SK-N-SH (cell line): ENCODE measurements around the gene STX2. TPM values are rescaled to one million over a fixed set of nuclear protein-coding genes. Genes with fewer than 3 reads are reported as not detected.

Experiments used
- CTCF ChIA-PET: fragments of 300-600, 350-600 bp; formaldehyde crosslinking; extraction: SDS; loops from one replicate; lab custom pipeline; 2021; lab: Yijun Ruan, JAX
- POLR2A ChIA-PET: fragments of 350-600 bp; sonication (Branson Sonifier 250); formaldehyde crosslinking; extraction: SDS; loops from one replicate; lab custom pipeline; 2020; ENCODE audit warnings: antibody characterized with exemption, inconsistent platforms; lab: Yijun Ruan, JAX
- DNase-seq: peaks from one replicate; pipeline ENCODE4 v3.0.0; 2012
- H2AFZ ChIP-seq: fragments of 200-600 bp; sonication (generic); 2 replicates; pipeline ENCODE4 v1.8.1; 2016; ENCODE audit warnings: antibody characterized with exemption, mild to moderate bottlenecking, low read depth
- H3F3A ChIP-seq: fragments of 200-600 bp; sonication (generic); replicated peaks from 2 replicates; pipeline ENCODE3; 2016; ENCODE audit warnings: antibody characterized with exemption, mild to moderate bottlenecking; ENCODE audit not compliant: insufficient read depth
- H3K27ac ChIP-seq, 2 experiments: fragments of 200-500 bp in 1 of 2; fragments of 200-600 bp in 1 of 2; sonication (Bioruptor generic) in 1 of 2; sonication (generic), shearing (Covaris generic) in 1 of 2; 2 replicates each; pipeline versions ENCODE4 v1.5.1 to v1.6.1; 2014 to 2016; ENCODE audit warnings: low read depth in 2 of 2, inconsistent platforms in 1 of 2, low read length in 1 of 2, mild to moderate bottlenecking in 1 of 2, mixed read lengths in 1 of 2
- H3K27me3 ChIP-seq: fragments of 200-600 bp; sonication (generic), shearing (Covaris generic); 2 replicates; pipeline ENCODE4 v1.6.1; 2016; ENCODE audit warnings: mixed run types; ENCODE audit not compliant: insufficient read depth
- H3K36me3 ChIP-seq, 2 experiments: fragments of 200-500 bp in 1 of 2; fragments of 200-600 bp in 1 of 2; sonication (Bioruptor generic) in 1 of 2; sonication (generic) in 1 of 2; replicated peaks in 1 of 2; 2 replicates each; pipeline versions ENCODE3 to v1.5.1; 2014 to 2016; ENCODE audit warnings: low read length in 1 of 2, mild to moderate bottlenecking in 1 of 2; ENCODE audit not compliant: insufficient read depth in 2 of 2, control insufficient read depth in 1 of 2
- H3K4me1 ChIP-seq, 2 experiments: fragments of 200-500 bp in 1 of 2; fragments of 200-600 bp in 1 of 2; sonication (Bioruptor generic) in 1 of 2; sonication (generic), shearing (Covaris generic) in 1 of 2; 2 replicates each; pipeline versions ENCODE4 v1.5.1 to v1.6.1; 2014 to 2016; ENCODE audit warnings: low read depth in 1 of 2, low read length in 1 of 2, mixed run types in 1 of 2; ENCODE audit not compliant: insufficient read depth in 2 of 2, control insufficient read depth in 1 of 2
- H3K4me2 ChIP-seq: fragments of 200-600 bp; sonication (generic), shearing (Covaris generic); 2 replicates; pipeline ENCODE4 v1.6.1; 2017; ENCODE audit warnings: mixed run types
- H3K4me3 ChIP-seq, 2 experiments: fragments of 200-500 bp in 1 of 2; fragments of 200-600 bp in 1 of 2; sonication (Bioruptor generic) in 1 of 2; sonication (generic), shearing (Covaris generic) in 1 of 2; 2 replicates each; pipeline versions ENCODE4 v1.5.1 to v1.8.1; 2014 to 2016; ENCODE audit warnings: low read depth in 2 of 2, inconsistent platforms in 1 of 2, low read length in 1 of 2, mild to moderate bottlenecking in 1 of 2, mixed read lengths in 1 of 2, moderate library complexity in 1 of 2
- H3K79me2 ChIP-seq: fragments of 200-600 bp; sonication (generic); 2 replicates; pipeline ENCODE4 v1.8.1; 2017; ENCODE audit warnings: mild to moderate bottlenecking; ENCODE audit not compliant: insufficient read depth
- H3K9ac ChIP-seq: fragments of 200-600 bp; sonication (generic); 2 replicates; pipeline ENCODE4 v1.6.1; 2017; ENCODE audit warnings: mixed run types
- H3K9me2 ChIP-seq: fragments of 200-600 bp; sonication (generic); 2 replicates; pipeline ENCODE4 v1.6.1; 2017; ENCODE audit warnings: mixed run types
- H3K9me3 ChIP-seq: fragments of 200-600 bp; sonication (generic); 2 replicates; pipeline ENCODE4 v1.6.1; 2017; ENCODE audit warnings: mixed run types, mild to moderate bottlenecking, moderate library complexity
- H4K20me1 ChIP-seq: fragments of 200-600 bp; sonication (generic); 2 replicates; pipeline ENCODE4 v1.6.1; 2017; ENCODE audit warnings: mild to moderate bottlenecking, mixed run types; ENCODE audit not compliant: insufficient read depth
- ELF1 ChIP-seq: IDR thresholded peaks from 2 replicates; pipeline ENCODE4 v1.4.0; 2012
- EP300 ChIP-seq, 2 experiments: IDR thresholded peaks; 2 replicates each; pipeline versions ENCODE4 v1.4.0 to v1.6.1; 2012; ENCODE audit warnings: borderline replicate concordance in 1 of 2, low read depth in 1 of 2, low read length in 1 of 2
- EZH2phosphoT487 ChIP-seq: fragments of 200-600 bp; sonication (generic); IDR thresholded peaks from 2 replicates; pipeline ENCODE4 v1.6.1; 2017; ENCODE audit warnings: low read depth, mixed run types, mild to moderate bottlenecking, antibody characterized with exemption, moderate library complexity, borderline replicate concordance
- FOXJ3 ChIP-seq: sonication (generic); formaldehyde crosslinking; IDR thresholded peaks from 2 replicates; pipeline ENCODE4 v1.5.1; 2020; ENCODE audit warnings: mild to moderate bottlenecking, missing genetic modification reagents
- FOXM1 ChIP-seq: IDR thresholded peaks from 2 replicates; pipeline ENCODE4 v1.4.0; 2012; ENCODE audit warnings: low read depth, mild to moderate bottlenecking
- GABPA ChIP-seq: IDR thresholded peaks from 2 replicates; pipeline ENCODE4 v1.4.0; 2012; ENCODE audit warnings: low read depth, mild to moderate bottlenecking
- MEF2A ChIP-seq: IDR thresholded peaks from 2 replicates; pipeline ENCODE4 v1.4.0; 2012; ENCODE audit warnings: low read depth, borderline replicate concordance
- NFIC ChIP-seq: IDR thresholded peaks from 2 replicates; pipeline ENCODE4 v1.4.0; 2012; ENCODE audit warnings: borderline replicate concordance
- RAD21 ChIP-seq: IDR thresholded peaks from 2 replicates; pipeline ENCODE4 v1.6.1; 2012; ENCODE audit warnings: mild to moderate bottlenecking, low read length
- RCOR1 ChIP-seq: fragments of 150-350 bp; IDR thresholded peaks from 2 replicates; pipeline ENCODE4 v1.6.1; 2017; ENCODE audit warnings: antibody characterized with exemption, low read length
- RFX5 ChIP-seq: IDR thresholded peaks from 2 replicates; pipeline ENCODE4 v1.6.1; 2012; ENCODE audit warnings: mild to moderate bottlenecking, improper control_type of control experiment, low read length
- RXRA ChIP-seq: IDR thresholded peaks from 2 replicates; pipeline ENCODE4 v1.4.0; 2012; ENCODE audit warnings: low read depth, mild to moderate bottlenecking, borderline replicate concordance
- SIN3A ChIP-seq: IDR thresholded peaks from 2 replicates; pipeline ENCODE4 v1.6.1; 2012; ENCODE audit warnings: low read depth, mild to moderate bottlenecking, low read length, moderate library complexity, borderline replicate concordance
- YY1 ChIP-seq: IDR thresholded peaks from 2 replicates; pipeline ENCODE4 v1.4.0; 2012; ENCODE audit warnings: low read depth, mild to moderate bottlenecking
- WGBS: methylation state at CpG from one replicate; pipeline ENCODE4 v1.1.6; 2017; ENCODE audit warnings: low lambda C conversion rate; 5-methylcytosine and 5-hydroxymethylcytosine counted together
- polyA plus RNA-seq, 3 experiments: library from polyadenylated mRNA; depleted of rRNA; stranded (reverse); fragments of >200 nt; gene quantifications; 2 replicates each; pipeline ENCODE4 v1.2.3, GENCODE V29; 2012
- TF ChIP-seq, protein P1 (sequence below): fragments of 200-600 bp; sonication (generic); IDR thresholded peaks from 2 replicates; pipeline ENCODE4 v1.6.1; 2017; ENCODE audit warnings: antibody characterized with exemption, mild to moderate bottlenecking, moderate library complexity
- TF ChIP-seq, protein P2 (sequence below): IDR thresholded peaks from 2 replicates; pipeline ENCODE4 v1.6.1; 2012; ENCODE audit warnings: mild to moderate bottlenecking, low read depth, low read length, moderate library complexity
- TF ChIP-seq, protein P3 (sequence below): IDR thresholded peaks from 2 replicates; pipeline ENCODE4 v1.4.0; 2012; ENCODE audit warnings: low read depth, borderline replicate concordance
- TF ChIP-seq, protein P4 (sequence below): IDR thresholded peaks from 2 replicates; pipeline ENCODE4; 2012
- TF ChIP-seq, protein P5 (sequence below): fragments of 150-350 bp; IDR thresholded peaks from 2 replicates; pipeline ENCODE4 v1.6.1; 2017; ENCODE audit warnings: antibody characterized with exemption, low read length, low read depth, borderline replicate concordance
- TF ChIP-seq, protein P6 (sequence below): IDR thresholded peaks from 2 replicates; pipeline ENCODE4 v1.4.0; 2012; ENCODE audit warnings: low read depth, borderline replicate concordance

STX2 gene
- polyA plus RNA-seq, 1 of the 3 experiments (the other 2 are of a cell fraction) = 25.1 TPM

DNA sequence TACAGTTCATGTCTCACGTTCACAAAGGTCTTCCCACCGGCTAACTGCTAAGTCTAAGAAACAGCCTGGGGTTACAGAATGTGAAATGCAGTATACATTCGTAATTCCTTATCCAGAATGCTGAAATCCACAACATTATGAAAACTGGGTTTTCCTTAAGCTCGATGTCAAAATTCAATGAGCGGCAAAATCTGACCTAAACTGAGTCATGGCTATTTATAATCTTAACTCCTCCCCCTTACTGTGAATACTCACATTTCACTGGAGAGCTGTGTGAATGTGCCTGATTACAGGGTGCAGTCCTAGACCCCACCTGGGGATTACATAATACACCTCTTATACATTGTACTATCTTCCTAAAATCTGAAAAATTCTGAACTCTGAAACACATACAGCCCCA lies 35.3 kb downstream of the STX2 start:
- no peaks in the 10 kb centered on the region for H3K9me2 ChIP-seq
- H3K27me3 ChIP-seq = no peaks in the 10 kb centered on the region
- H3F3A ChIP-seq = no peaks in the 10 kb centered on the region
- no peak overlapping the region for H3K4me3 ChIP-seq
- 0 out of 2 replicates have a peak, but pooled peaks cover 7% of the 10 kb centered on the region for H3K79me2 ChIP-seq
- no peak for TF ChIP-seq NFIC
- TF ChIP-seq, protein P1, sequence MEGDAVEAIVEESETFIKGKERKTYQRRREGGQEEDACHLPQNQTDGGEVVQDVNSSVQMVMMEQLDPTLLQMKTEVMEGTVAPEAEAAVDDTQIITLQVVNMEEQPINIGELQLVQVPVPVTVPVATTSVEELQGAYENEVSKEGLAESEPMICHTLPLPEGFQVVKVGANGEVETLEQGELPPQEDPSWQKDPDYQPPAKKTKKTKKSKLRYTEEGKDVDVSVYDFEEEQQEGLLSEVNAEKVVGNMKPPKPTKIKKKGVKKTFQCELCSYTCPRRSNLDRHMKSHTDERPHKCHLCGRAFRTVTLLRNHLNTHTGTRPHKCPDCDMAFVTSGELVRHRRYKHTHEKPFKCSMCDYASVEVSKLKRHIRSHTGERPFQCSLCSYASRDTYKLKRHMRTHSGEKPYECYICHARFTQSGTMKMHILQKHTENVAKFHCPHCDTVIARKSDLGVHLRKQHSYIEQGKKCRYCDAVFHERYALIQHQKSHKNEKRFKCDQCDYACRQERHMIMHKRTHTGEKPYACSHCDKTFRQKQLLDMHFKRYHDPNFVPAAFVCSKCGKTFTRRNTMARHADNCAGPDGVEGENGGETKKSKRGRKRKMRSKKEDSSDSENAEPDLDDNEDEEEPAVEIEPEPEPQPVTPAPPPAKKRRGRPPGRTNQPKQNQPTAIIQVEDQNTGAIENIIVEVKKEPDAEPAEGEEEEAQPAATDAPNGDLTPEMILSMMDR = no peak
- no peak for TF ChIP-seq RAD21
- no peak for TF ChIP-seq YY1
- TF ChIP-seq EP300 (IDR thresholded peaks at IDR 0.05; ENCODE audit: borderline replicate concordance in 1 of 2, low read depth in 1 of 2, low read length in 1 of 2) = no peak
- TF ChIP-seq, protein P2, sequence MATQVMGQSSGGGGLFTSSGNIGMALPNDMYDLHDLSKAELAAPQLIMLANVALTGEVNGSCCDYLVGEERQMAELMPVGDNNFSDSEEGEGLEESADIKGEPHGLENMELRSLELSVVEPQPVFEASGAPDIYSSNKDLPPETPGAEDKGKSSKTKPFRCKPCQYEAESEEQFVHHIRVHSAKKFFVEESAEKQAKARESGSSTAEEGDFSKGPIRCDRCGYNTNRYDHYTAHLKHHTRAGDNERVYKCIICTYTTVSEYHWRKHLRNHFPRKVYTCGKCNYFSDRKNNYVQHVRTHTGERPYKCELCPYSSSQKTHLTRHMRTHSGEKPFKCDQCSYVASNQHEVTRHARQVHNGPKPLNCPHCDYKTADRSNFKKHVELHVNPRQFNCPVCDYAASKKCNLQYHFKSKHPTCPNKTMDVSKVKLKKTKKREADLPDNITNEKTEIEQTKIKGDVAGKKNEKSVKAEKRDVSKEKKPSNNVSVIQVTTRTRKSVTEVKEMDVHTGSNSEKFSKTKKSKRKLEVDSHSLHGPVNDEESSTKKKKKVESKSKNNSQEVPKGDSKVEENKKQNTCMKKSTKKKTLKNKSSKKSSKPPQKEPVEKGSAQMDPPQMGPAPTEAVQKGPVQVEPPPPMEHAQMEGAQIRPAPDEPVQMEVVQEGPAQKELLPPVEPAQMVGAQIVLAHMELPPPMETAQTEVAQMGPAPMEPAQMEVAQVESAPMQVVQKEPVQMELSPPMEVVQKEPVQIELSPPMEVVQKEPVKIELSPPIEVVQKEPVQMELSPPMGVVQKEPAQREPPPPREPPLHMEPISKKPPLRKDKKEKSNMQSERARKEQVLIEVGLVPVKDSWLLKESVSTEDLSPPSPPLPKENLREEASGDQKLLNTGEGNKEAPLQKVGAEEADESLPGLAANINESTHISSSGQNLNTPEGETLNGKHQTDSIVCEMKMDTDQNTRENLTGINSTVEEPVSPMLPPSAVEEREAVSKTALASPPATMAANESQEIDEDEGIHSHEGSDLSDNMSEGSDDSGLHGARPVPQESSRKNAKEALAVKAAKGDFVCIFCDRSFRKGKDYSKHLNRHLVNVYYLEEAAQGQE = no peak
- TF ChIP-seq FOXJ3 (CRISPR knock-in tag) = no peak
- no peak for TF ChIP-seq GABPA
- TF ChIP-seq RXRA = no peak
- no peak for TF ChIP-seq EZH2phosphoT487
- TF ChIP-seq, protein P3, sequence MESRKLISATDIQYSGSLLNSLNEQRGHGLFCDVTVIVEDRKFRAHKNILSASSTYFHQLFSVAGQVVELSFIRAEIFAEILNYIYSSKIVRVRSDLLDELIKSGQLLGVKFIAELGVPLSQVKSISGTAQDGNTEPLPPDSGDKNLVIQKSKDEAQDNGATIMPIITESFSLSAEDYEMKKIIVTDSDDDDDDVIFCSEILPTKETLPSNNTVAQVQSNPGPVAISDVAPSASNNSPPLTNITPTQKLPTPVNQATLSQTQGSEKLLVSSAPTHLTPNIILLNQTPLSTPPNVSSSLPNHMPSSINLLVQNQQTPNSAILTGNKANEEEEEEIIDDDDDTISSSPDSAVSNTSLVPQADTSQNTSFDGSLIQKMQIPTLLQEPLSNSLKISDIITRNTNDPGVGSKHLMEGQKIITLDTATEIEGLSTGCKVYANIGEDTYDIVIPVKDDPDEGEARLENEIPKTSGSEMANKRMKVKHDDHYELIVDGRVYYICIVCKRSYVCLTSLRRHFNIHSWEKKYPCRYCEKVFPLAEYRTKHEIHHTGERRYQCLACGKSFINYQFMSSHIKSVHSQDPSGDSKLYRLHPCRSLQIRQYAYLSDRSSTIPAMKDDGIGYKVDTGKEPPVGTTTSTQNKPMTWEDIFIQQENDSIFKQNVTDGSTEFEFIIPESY = no peak
- TF ChIP-seq, protein P4, sequence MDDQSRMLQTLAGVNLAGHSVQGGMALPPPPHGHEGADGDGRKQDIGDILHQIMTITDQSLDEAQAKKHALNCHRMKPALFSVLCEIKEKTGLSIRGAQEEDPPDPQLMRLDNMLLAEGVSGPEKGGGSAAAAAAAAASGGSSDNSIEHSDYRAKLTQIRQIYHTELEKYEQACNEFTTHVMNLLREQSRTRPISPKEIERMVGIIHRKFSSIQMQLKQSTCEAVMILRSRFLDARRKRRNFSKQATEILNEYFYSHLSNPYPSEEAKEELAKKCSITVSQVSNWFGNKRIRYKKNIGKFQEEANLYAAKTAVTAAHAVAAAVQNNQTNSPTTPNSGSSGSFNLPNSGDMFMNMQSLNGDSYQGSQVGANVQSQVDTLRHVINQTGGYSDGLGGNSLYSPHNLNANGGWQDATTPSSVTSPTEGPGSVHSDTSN = no peak
- no peak for TF ChIP-seq RFX5
- no peak for TF ChIP-seq ELF1
- TF ChIP-seq, protein P5, sequence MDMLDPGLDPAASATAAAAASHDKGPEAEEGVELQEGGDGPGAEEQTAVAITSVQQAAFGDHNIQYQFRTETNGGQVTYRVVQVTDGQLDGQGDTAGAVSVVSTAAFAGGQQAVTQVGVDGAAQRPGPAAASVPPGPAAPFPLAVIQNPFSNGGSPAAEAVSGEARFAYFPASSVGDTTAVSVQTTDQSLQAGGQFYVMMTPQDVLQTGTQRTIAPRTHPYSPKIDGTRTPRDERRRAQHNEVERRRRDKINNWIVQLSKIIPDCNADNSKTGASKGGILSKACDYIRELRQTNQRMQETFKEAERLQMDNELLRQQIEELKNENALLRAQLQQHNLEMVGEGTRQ = no peak
- no peak for TF ChIP-seq MEF2A
- TF ChIP-seq FOXM1 = no peak
- TF ChIP-seq, protein P6, sequence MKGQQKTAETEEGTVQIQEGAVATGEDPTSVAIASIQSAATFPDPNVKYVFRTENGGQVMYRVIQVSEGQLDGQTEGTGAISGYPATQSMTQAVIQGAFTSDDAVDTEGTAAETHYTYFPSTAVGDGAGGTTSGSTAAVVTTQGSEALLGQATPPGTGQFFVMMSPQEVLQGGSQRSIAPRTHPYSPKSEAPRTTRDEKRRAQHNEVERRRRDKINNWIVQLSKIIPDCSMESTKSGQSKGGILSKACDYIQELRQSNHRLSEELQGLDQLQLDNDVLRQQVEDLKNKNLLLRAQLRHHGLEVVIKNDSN = no peak
- TF ChIP-seq SIN3A = no peak
- TF ChIP-seq RCOR1 = no peak
- H3K27ac ChIP-seq = no peak overlapping the region
- no peaks in the 10 kb centered on the region for H4K20me1 ChIP-seq
- H2AFZ ChIP-seq = no peak overlapping the region
- POLR2A ChIA-PET = no interaction called here
- no peaks in the 10 kb centered on the region for H3K4me1 ChIP-seq
- no peak overlapping the region for H3K9ac ChIP-seq
- no peak for DNase-seq
- no peaks in the 10 kb centered on the region for H3K9me3 ChIP-seq
- WGBS = 97% methylated on average over 5 of the region's 5 CpGs
- H3K4me2 ChIP-seq = no peak overlapping the region
- CTCF ChIA-PET = interaction anchor here (1.3 to 1.5 kb wide), 2 partner anchors 16 to 301 kb away, joined by 4 read pairs; no protein-coding TSS in a partner anchor
- peaks cover 34 to 72% of the 10 kb centered on the region in 2 experiments for H3K36me3 ChIP-seq
